B cell (primary cell): Measurements from ENCODE around the gene ACVR1. TPM values are rescaled to one million over a fixed set of nuclear protein-coding genes. Genes with fewer than 3 reads are reported as not detected.
"Not testable (repeated sequence)": the region's sequence is repeated elsewhere in the genome, so short reads cannot be mapped to it uniquely, and the experiment has no call there.

ENCODE experiments used
- ATAC-seq: fragments of 200-7000 bp; cut with Tn5 transposase; one replicate; pipeline ENCODE4 v1.10.0; 2021; ENCODE audit warnings: low read depth, mild to moderate bottlenecking, moderate number of reproducible peaks, moderate library complexity
- CTCF ChIA-PET: fragments of 350-600 bp; sonication (Branson Sonifier 250); formaldehyde crosslinking; loops from one replicate; lab custom pipeline; 2021; ENCODE audit warnings: antibody characterized with exemption, inconsistent platforms; lab: Charles Lee
- POLR2A ChIA-PET: fragments of 350-600 bp; sonication (Branson Sonifier 250); formaldehyde crosslinking; loops from one replicate; lab custom pipeline; 2021; ENCODE audit warnings: antibody characterized with exemption; lab: Charles Lee
- DNase-seq: peaks from one replicate; pipeline ENCODE4 v3.0.0; 2013
- H2AFZ ChIP-seq: 2 replicates; pipeline ENCODE4 v1.6.1; 2012; ENCODE audit warnings: mild to moderate bottlenecking, low read depth, low read length; ENCODE audit not compliant: insufficient read depth, poor library complexity, severe bottlenecking
- H3K27ac ChIP-seq, 2 donors: 1 replicate in 1 of 2; 2 replicates in 1 of 2; pipeline ENCODE4 v1.5.1; 2012 to 2013; ENCODE audit warnings: low read length in 2 of 2, mild to moderate bottlenecking in 2 of 2, moderate library complexity in 1 of 2
- H3K27me3 ChIP-seq, 4 experiments: fragments of 200-600 bp in 1 of 4; sonication (generic) in 1 of 4; replicated peaks in 1 of 4; 1 replicate in 2 of 4; 2 replicates in 2 of 4; pipeline versions ENCODE4 v1.6.1 to v1.7.0; 2013 to 2016; ENCODE audit warnings: low read length in 3 of 4, mild to moderate bottlenecking in 2 of 4, mixed read lengths in 1 of 4, moderate library complexity in 1 of 4; ENCODE audit not compliant: insufficient read depth in 4 of 4, control insufficient read depth in 3 of 4; ENCODE audit errors: control extremely low read depth in 1 of 4
- H3K36me3 ChIP-seq, 2 experiments: replicated peaks in 1 of 2; 1 replicate in 1 of 2; 2 replicates in 1 of 2; pipeline versions ENCODE4 v1.6.1 to v1.7.1; 2013; ENCODE audit warnings: low read length in 1 of 2; ENCODE audit not compliant: insufficient read depth in 2 of 2, control insufficient read depth in 1 of 2; ENCODE audit errors: control extremely low read depth in 1 of 2, extremely low read depth in 1 of 2
- H3K4me1 ChIP-seq, 2 donors: fragments of 200-600 bp in 1 of 2; sonication (generic) in 1 of 2; 1 replicate in 1 of 2; 2 replicates in 1 of 2; pipeline versions ENCODE4 v1.5.1 to v1.6.1; 2013 to 2017; ENCODE audit warnings: low read length in 2 of 2; ENCODE audit not compliant: control insufficient read depth in 2 of 2, insufficient read depth in 2 of 2
- H3K4me2 ChIP-seq: replicated peaks from 2 replicates; pipeline ENCODE3; 2012; ENCODE audit warnings: mild to moderate bottlenecking, low read depth, low read length; ENCODE audit not compliant: poor library complexity, severe bottlenecking
- H3K4me3 ChIP-seq, 5 experiments: fragments of 200-600 bp in 1 of 5; sonication (generic) in 1 of 5; 1 replicate in 3 of 5; 2 replicates in 2 of 5; pipeline versions ENCODE4 v1.5.1 to v1.7.0; 2011 to 2016; ENCODE audit warnings: low read length in 4 of 5, mild to moderate bottlenecking in 4 of 5, low read depth in 2 of 5, control low read depth in 1 of 5, moderate library complexity in 1 of 5; ENCODE audit not compliant: insufficient read depth in 1 of 5; ENCODE audit errors: control extremely low read depth in 1 of 5, extremely low read depth in 1 of 5
- H3K79me2 ChIP-seq: fragments of 200-600 bp; sonication (generic); one replicate; pipeline ENCODE4 v1.6.0; 2016; ENCODE audit warnings: low read length; ENCODE audit not compliant: control insufficient read depth, insufficient read depth
- H3K9ac ChIP-seq: fragments of 200-600 bp; sonication (generic); 2 replicates; pipeline ENCODE4 v1.6.1; 2017; ENCODE audit warnings: mild to moderate bottlenecking, low read length, moderate library complexity
- H3K9me3 ChIP-seq, 3 donors: one replicate each; pipeline versions ENCODE4 v1.6.1 to v1.7.1; 2013; ENCODE audit warnings: low read length in 2 of 3; ENCODE audit not compliant: control insufficient read depth in 2 of 3, insufficient read depth in 1 of 3; ENCODE audit errors: control extremely low read depth in 1 of 3
- H4K20me1 ChIP-seq: 2 replicates; pipeline ENCODE4 v1.6.0; 2012; ENCODE audit warnings: mild to moderate bottlenecking, low read length; ENCODE audit not compliant: insufficient read depth, control insufficient read depth, poor library complexity, severe bottlenecking
- H3K27ac Mint-ChIP-seq: one replicate; pipeline ENCODE4 v1.8.0; 2021; ENCODE audit warnings: mixed read lengths
- H3K27me3 Mint-ChIP-seq: one replicate; pipeline ENCODE4 v1.8.0; 2021; ENCODE audit warnings: mixed read lengths
- H3K4me1 Mint-ChIP-seq: one replicate; pipeline ENCODE4 v1.8.0; 2021; ENCODE audit warnings: mixed read lengths
- H3K4me3 Mint-ChIP-seq: one replicate; pipeline ENCODE4 v1.8.0; 2021; ENCODE audit warnings: mixed read lengths
- H3K9me3 Mint-ChIP-seq: one replicate; pipeline ENCODE4 v1.8.0; 2022; ENCODE audit warnings: mixed read lengths; ENCODE audit not compliant: insufficient read depth
- CTCF ChIP-seq: fragments of 200-600 bp; IDR thresholded peaks from one replicate; pipeline ENCODE4 v1.8.0; 2022; ENCODE audit warnings: antibody characterized with exemption, mild to moderate bottlenecking
- EZH2 ChIP-seq: IDR thresholded peaks from 2 replicates; pipeline ENCODE4 v1.6.1; 2012; ENCODE audit warnings: borderline replicate concordance, low read depth, mild to moderate bottlenecking, moderate library complexity, low read length; ENCODE audit not compliant: insufficient read depth, poor library complexity, severe bottlenecking
- WGBS: methylation state at CpG from one replicate; pipeline ENCODE4 v1.1.5; 2013; ENCODE audit warnings: missing lambda C conversion rate; ENCODE audit not compliant: insufficient coverage; 5-methylcytosine and 5-hydroxymethylcytosine counted together
- intact Hi-C: fragments of 100-400 bp; cut with micrococcal nuclease; formaldehyde crosslinking; loops from one replicate; pipeline ENCODE4 v1.10.0; 2022
- polyA plus RNA-seq: library from polyadenylated mRNA; depleted of rRNA; stranded (reverse); fragments of >200 nt; gene quantifications from 2 replicates; pipeline ENCODE4 v1.2.3, GENCODE V29; 2012
- total RNA-seq, 2 donors: library from RNA; stranded (reverse); fragments of 120-200 nt in 1 of 2; gene quantifications; 1 replicate in 1 of 2; 2 replicates in 1 of 2; pipeline versions ENCODE4 v1.2.3 to v1.2.4, GENCODE V29; 2013 to 2022

The ACVR1 gene
- total and polyA plus RNA-seq, 2 donors (not counting 1 experiment from before 2014, with no cell fraction given), result 3.7 to 11.7 TPM

GRCh38 chr2:157722580-157723234, 153.4 kb downstream of the ACVR1 start:
- Mint-ChIP-seq H3K9me3 (peaks cover 14% of the 10 kb centered on the region), H3K4me3 (no peak overlapping the region), H3K27me3 (no peaks in the 10 kb centered on the region), H3K27ac (no peak overlapping the region), H3K4me1 (no peaks in the 10 kb centered on the region)
- H3K79me2 ChIP-seq, result no peaks in the 10 kb centered on the region
- ChIA-PET POLR2A (no interaction called here), CTCF (no interaction called here)
- ATAC-seq, result no peak
- H3K9ac ChIP-seq, result no peak overlapping the region
- TF ChIP-seq CTCF (no peak), EZH2 (no peak)
- no peaks in the 10 kb centered on the region for H3K27me3 ChIP-seq
- no peaks in the 10 kb centered on the region for H3K36me3 ChIP-seq
- H3K4me3 ChIP-seq, result no peak overlapping the region
- no peaks in the 10 kb centered on the region for H4K20me1 ChIP-seq
- H3K4me1 ChIP-seq, result no peaks in the 10 kb centered on the region
- H3K27ac ChIP-seq, result no peak overlapping the region
- DNase-seq, result no peak
- no peak overlapping the region for H2AFZ ChIP-seq
- peaks cover 7 to 32% (median 14%) of the 10 kb centered on the region in 3 donors for H3K9me3 ChIP-seq
- no peak overlapping the region for H3K4me2 ChIP-seq
- no CpG with 5 or more reads among the region's 3 CpGs for WGBS
- intact Hi-C loops, result no loop called here

- Histone ChIP-seq H3K27me3 (no peaks in the 10 kb centered on the region), H3K36me3 (no peaks in the 10 kb centered on the region), H2AFZ (no peak overlapping the region), H3K79me2 (no peaks in the 10 kb centered on the region), H4K20me1 (no peaks in the 10 kb centered on the region), H3K9me3 (peaks cover 7 to 32% (median 14%) of the 10 kb centered on the region in 3 donors), H3K4me1 (no peaks in the 10 kb centered on the region), H3K27ac (no peak overlapping the region), H3K4me2 (no peak overlapping the region), H3K9ac (no peak overlapping the region), H3K4me3 (no peak overlapping the region)
- H3K9me3 Mint-ChIP-seq, result peaks cover 14% of the 10 kb centered on the region
- TF ChIP-seq CTCF (no peak), EZH2 (no peak)
- DNase-seq (no peak), ATAC-seq (no peak)
- H3K27ac Mint-ChIP-seq, result no peak overlapping the region
- intact Hi-C loops, result no loop called here
- POLR2A ChIA-PET, result no interaction called here
- H3K4me3 Mint-ChIP-seq, result no peak overlapping the region
- no peaks in the 10 kb centered on the region for H3K4me1 Mint-ChIP-seq
- H3K27me3 Mint-ChIP-seq, result no peaks in the 10 kb centered on the region
- CTCF ChIA-PET, result no interaction called here
- 86% methylated on average over 1 of the region's 2 CpGs for whole genome bisulfite sequencing
Measured at GRCh38 chr2:157720504-157720903, 155.6 kb downstream of the ACVR1 start.

- POLR2A ChIA-PET, H3K9me3 ChIP-seq, DNase-seq, CTCF ChIA-PET, H3K4me2 ChIP-seq, H3K4me3 ChIP-seq, H3K27ac Mint-ChIP-seq, H3K4me1 Mint-ChIP-seq, H3K9ac ChIP-seq, H3K27ac ChIP-seq, H3K79me2 ChIP-seq, H3K9me3 Mint-ChIP-seq, H3K27me3 ChIP-seq, ATAC-seq, H3K4me1 ChIP-seq, H2AFZ ChIP-seq, intact Hi-C loops, H3K4me3 Mint-ChIP-seq, H3K27me3 Mint-ChIP-seq, H3K36me3 ChIP-seq, H4K20me1 ChIP-seq: not testable (repeated sequence)
- WGBS, result 89% methylated on average over 5 of the region's 5 CpGs
Measured at GRCh38 chr2:157704653-157705052, 171.5 kb downstream of the ACVR1 start.
